Natural killer cell (primary cell): ENCODE results near the gene DDX42. TPM values are rescaled to one million over a fixed set of nuclear protein-coding genes. Genes with fewer than 3 reads are reported as not detected.
"Not testable (repeated sequence)": the region's sequence is repeated elsewhere in the genome, so short reads cannot be mapped to it uniquely, and the experiment has no call there.

ENCODE experiments used
- ATAC-seq, 3 donors: fragments of 150-1000 bp in 2 of 3; fragments of 200-7000 bp in 1 of 3; cut with Tn5 transposase; 1 replicate in 1 of 3; 2 replicates in 2 of 3; pipeline ENCODE4 v1.10.0; 2021; ENCODE audit warnings: mild to moderate bottlenecking in 2 of 3, moderate library complexity in 2 of 3
- DNase-seq, 2 donors: peaks; one replicate each; pipeline versions ENCODE4 v3.0.0 to v3.0.0-alpha.2; 2013 to 2021; ENCODE audit warnings: mixed read lengths in 1 of 2
- H3K27ac ChIP-seq: one replicate; pipeline ENCODE4 v1.5.1; 2013; ENCODE audit warnings: mild to moderate bottlenecking, low read length
- H3K27me3 ChIP-seq: one replicate; pipeline ENCODE4 v1.6.1; 2013; ENCODE audit warnings: low read length; ENCODE audit not compliant: control insufficient read depth, insufficient read depth
- H3K36me3 ChIP-seq: one replicate; pipeline ENCODE4 v1.6.1; 2013; ENCODE audit warnings: low read length; ENCODE audit not compliant: control insufficient read depth, insufficient read depth
- H3K4me1 ChIP-seq: one replicate; pipeline ENCODE4 v1.6.1; 2013; ENCODE audit warnings: low read length; ENCODE audit not compliant: control insufficient read depth, insufficient read depth
- H3K4me3 ChIP-seq: one replicate; pipeline ENCODE4 v1.5.1; 2013; ENCODE audit warnings: low read length
- H3K9me3 ChIP-seq: one replicate; pipeline ENCODE4 v1.6.1; 2013; ENCODE audit warnings: low read length; ENCODE audit not compliant: control insufficient read depth, insufficient read depth
- H3K27ac Mint-ChIP-seq, 2 donors: one replicate each; pipeline ENCODE4 v1.8.0; 2022; ENCODE audit warnings: mild to moderate bottlenecking in 2 of 2, mixed read lengths in 2 of 2, moderate library complexity in 1 of 2
- H3K27me3 Mint-ChIP-seq, 2 donors: one replicate each; pipeline ENCODE4 v1.8.0; 2022; ENCODE audit warnings: low read depth in 2 of 2, mixed read lengths in 2 of 2
- H3K36me3 Mint-ChIP-seq: one replicate; pipeline ENCODE4 v1.8.0; 2022; ENCODE audit warnings: mixed read lengths
- H3K4me1 Mint-ChIP-seq, 2 donors: one replicate each; pipeline ENCODE4 v1.8.0; 2022; ENCODE audit warnings: mixed read lengths in 2 of 2
- H3K4me3 Mint-ChIP-seq: one replicate; pipeline ENCODE4 v1.8.0; 2022; ENCODE audit warnings: mild to moderate bottlenecking, moderate library complexity, mixed read lengths
- H3K9me3 Mint-ChIP-seq, 2 donors: one replicate each; pipeline ENCODE4 v1.8.0; 2022; ENCODE audit warnings: mixed read lengths in 2 of 2
- WGBS: methylation state at CpG from one replicate; pipeline ENCODE4 v1.1.7; 2013; ENCODE audit warnings: missing lambda C conversion rate; ENCODE audit not compliant: insufficient coverage; 5-methylcytosine and 5-hydroxymethylcytosine counted together
- intact Hi-C: fragments of 100-400 bp; cut with micrococcal nuclease; formaldehyde crosslinking; loops from one replicate; pipeline ENCODE4 v1.14.2; 2022
- total RNA-seq, 4 donors: library from RNA; stranded (reverse); fragments of 120-200 nt in 1 of 4; gene quantifications; one replicate each; pipeline versions ENCODE4 v1.2.3 to v1.2.4, GENCODE V29; 2013 to 2022
- TF ChIP-seq, protein P1 (sequence below): fragments of 200-600 bp; IDR thresholded peaks from one replicate; pipeline ENCODE4 v1.8.0; 2022; ENCODE audit warnings: antibody characterized with exemption

The DDX42 gene
- total RNA-seq, 3 donors from 2014 or later (not counting 1 experiment from before 2014, with no cell fraction given) = 80.1 to 127 (median 110) TPM

DNA sequence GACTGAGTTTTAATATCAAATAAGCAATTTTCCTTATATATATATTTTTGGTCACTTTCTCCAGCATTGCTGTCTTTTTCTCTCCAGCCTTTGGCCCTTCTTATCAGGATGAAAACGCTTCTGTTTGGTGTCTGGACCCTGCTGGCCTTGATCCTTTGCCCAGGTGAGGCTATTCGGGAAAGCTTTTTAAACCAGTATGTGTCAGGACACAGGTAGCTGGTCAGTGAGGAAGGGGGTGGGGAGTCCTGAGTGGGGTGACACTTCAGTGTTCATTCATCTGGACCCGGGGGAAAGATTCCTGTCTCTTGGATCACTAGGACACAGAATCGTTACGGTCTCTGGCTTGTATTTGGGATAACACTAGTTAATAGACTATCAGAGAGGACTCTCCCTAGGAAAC lies 80.7 kb downstream of the DDX42 start:
- Histone ChIP-seq H3K27ac (no peak overlapping the region), H3K4me1 (no peaks in the 10 kb centered on the region), H3K4me3 (no peak overlapping the region), H3K27me3 (no peaks in the 10 kb centered on the region), H3K36me3 (no peaks in the 10 kb centered on the region), H3K9me3 (no peaks in the 10 kb centered on the region)
- Mint-ChIP-seq H3K27me3 (no peaks in the 10 kb centered on the region), H3K27ac (no peak overlapping the region), H3K9me3 (no peaks in the 10 kb centered on the region), H3K4me3 (no peak overlapping the region), H3K4me1 (no peaks in the 10 kb centered on the region), H3K36me3 (no peaks in the 10 kb centered on the region)
- ATAC-seq = no peak
- no peak for DNase-seq
- intact Hi-C loops = no loop called here
- 93% methylated on average over 5 of the region's 5 CpGs for WGBS
- TF ChIP-seq, protein P1, sequence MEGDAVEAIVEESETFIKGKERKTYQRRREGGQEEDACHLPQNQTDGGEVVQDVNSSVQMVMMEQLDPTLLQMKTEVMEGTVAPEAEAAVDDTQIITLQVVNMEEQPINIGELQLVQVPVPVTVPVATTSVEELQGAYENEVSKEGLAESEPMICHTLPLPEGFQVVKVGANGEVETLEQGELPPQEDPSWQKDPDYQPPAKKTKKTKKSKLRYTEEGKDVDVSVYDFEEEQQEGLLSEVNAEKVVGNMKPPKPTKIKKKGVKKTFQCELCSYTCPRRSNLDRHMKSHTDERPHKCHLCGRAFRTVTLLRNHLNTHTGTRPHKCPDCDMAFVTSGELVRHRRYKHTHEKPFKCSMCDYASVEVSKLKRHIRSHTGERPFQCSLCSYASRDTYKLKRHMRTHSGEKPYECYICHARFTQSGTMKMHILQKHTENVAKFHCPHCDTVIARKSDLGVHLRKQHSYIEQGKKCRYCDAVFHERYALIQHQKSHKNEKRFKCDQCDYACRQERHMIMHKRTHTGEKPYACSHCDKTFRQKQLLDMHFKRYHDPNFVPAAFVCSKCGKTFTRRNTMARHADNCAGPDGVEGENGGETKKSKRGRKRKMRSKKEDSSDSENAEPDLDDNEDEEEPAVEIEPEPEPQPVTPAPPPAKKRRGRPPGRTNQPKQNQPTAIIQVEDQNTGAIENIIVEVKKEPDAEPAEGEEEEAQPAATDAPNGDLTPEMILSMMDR = no peak

DNA sequence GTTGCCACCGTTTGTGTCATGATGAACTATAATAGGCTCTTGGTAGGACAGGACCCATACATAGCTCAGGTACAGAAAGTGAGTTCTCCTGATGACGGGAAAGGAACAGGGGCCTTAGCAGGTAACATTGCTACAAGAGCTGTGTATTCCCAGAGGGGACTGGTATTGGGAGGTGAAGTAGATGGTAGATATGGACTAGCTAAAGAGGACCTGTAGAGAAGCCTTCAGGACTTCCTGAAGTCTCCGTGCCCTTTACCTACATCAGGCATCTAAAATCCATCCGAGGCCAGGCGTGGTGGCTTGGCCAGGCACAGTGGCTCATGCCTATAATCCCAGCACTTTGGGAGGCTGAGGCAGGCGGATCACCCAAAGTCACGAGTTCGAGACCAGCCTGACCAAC lies 81.2 kb downstream of the DDX42 start:
- intact Hi-C loops = no loop called here
- Histone ChIP-seq H3K4me1 (no peaks in the 10 kb centered on the region), H3K27me3 (no peaks in the 10 kb centered on the region), H3K9me3 (no peaks in the 10 kb centered on the region), H3K4me3 (no peak overlapping the region), H3K27ac (no peak overlapping the region), H3K36me3 (no peaks in the 10 kb centered on the region)
- Mint-ChIP-seq H3K36me3 (no peaks in the 10 kb centered on the region), H3K9me3 (no peaks in the 10 kb centered on the region), H3K4me3 (no peak overlapping the region), H3K27me3 (no peaks in the 10 kb centered on the region), H3K4me1 (no peaks in the 10 kb centered on the region), H3K27ac (no peak overlapping the region)
- ATAC-seq (no peak), DNase-seq (no peak)
- 95% methylated on average over 8 of the region's 8 CpGs for WGBS
- TF ChIP-seq, protein P1 = no peak

DNA sequence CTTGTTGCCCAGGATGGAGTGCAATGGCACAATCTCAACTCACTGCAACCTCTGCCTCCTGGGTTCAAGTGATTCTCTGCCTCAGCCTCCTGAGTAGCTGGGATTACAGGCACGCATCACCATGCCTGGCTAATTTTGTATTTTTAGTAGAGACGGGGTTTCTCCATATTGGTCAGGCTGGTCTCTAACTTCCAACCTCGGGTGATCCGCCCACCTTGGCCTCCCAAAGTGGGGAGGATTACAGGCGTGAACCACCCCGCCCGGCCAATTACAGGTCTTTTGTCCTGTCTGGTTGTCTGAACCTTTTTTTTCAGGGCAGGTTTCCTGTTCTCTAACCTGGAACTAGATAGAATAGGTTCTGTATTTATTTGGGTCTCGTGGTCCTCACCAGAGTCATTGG lies 82.5 kb downstream of the DDX42 start:
- H3K27me3 Mint-ChIP-seq, intact Hi-C loops, H3K27ac Mint-ChIP-seq: not testable (repeated sequence)

DNA sequence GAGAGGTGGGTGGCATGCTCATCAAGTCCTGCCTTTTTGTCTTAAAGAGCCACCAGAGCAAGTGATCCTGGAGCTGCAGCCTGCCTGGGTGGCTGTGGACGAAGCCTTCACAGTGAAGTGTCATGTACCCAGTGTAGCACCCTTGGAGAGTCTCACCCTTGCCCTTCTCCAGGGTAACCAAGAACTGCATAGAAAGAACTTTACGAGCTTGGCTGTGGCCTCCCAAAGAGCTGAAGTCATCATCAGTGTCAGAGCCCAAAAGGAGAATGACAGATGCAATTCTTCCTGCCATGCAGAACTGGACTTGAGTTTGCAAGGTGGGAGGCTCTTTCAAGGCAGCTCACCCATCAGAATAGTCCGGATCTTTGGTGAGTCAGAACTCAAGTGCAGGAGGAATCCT lies 85.3 kb downstream of the DDX42 start:
- intact Hi-C loops = no loop called here
- 85% methylated on average over 3 of the region's 3 CpGs for WGBS

More for the DNA sequence above, 82.5 kb downstream of the DDX42 start:
- not testable (repeated sequence) for H3K9me3 Mint-ChIP-seq, ATAC-seq, H3K36me3 ChIP-seq, DNase-seq, H3K4me3 Mint-ChIP-seq, H3K36me3 Mint-ChIP-seq, H3K4me3 ChIP-seq, H3K27me3 ChIP-seq, H3K9me3 ChIP-seq, H3K4me1 Mint-ChIP-seq, H3K27ac ChIP-seq, H3K4me1 ChIP-seq
- 90% methylated on average over 7 of the region's 8 CpGs for WGBS

DNA sequence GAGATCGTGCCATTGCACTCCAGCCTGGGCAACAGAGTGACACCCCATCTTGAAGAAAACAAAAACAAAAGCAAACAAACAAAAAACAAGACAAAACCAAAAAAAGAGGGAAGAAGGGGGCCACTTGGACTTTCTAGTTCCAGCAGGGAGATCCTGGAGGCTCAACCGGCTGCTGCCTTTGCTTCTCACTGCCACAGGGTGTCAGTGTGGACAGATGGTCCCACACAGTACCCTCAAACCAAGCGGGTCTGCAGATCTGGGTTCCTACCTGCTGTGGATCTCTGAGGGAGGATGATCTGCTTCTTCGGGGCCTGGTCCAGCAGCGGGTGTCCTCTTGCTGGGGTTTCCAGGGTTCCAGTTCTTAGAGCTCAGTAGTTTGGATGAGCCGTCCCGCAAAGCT lies 92.7 kb downstream of the DDX42 start:
- H3K4me3 ChIP-seq, DNase-seq, H3K4me1 Mint-ChIP-seq, H3K9me3 Mint-ChIP-seq, H3K27me3 Mint-ChIP-seq, H3K27me3 ChIP-seq, H3K36me3 Mint-ChIP-seq, H3K27ac ChIP-seq, H3K36me3 ChIP-seq, H3K27ac Mint-ChIP-seq, ATAC-seq, H3K9me3 ChIP-seq, H3K4me3 Mint-ChIP-seq, H3K4me1 ChIP-seq, intact Hi-C loops: not testable (repeated sequence)
- 59% methylated on average over 5 of the region's 7 CpGs for WGBS

More for the DNA sequence above, 85.3 kb downstream of the DDX42 start:
- Histone ChIP-seq H3K4me3 (no peak overlapping the region), H3K27me3 (no peaks in the 10 kb centered on the region), H3K4me1 (no peaks in the 10 kb centered on the region), H3K27ac (no peak overlapping the region), H3K9me3 (no peaks in the 10 kb centered on the region), H3K36me3 (no peaks in the 10 kb centered on the region)
- H3K36me3 Mint-ChIP-seq = no peaks in the 10 kb centered on the region
- no peaks in the 10 kb centered on the region for H3K27me3 Mint-ChIP-seq
- no peak for ATAC-seq
- H3K4me3 Mint-ChIP-seq = no peak overlapping the region
- TF ChIP-seq, protein P1 = no peak
- H3K27ac Mint-ChIP-seq = no peak overlapping the region
- no peak for DNase-seq
- no peaks in the 10 kb centered on the region for H3K4me1 Mint-ChIP-seq
- no peaks in the 10 kb centered on the region for H3K9me3 Mint-ChIP-seq
